Sciatic nerve (tissue), 2 donors: Measurements from ENCODE around the gene AUTS2. TPM values are rescaled to one million over a fixed set of nuclear protein-coding genes. Genes with fewer than 3 reads are reported as not detected.
"Not testable (repeated sequence)": the region's sequence is repeated elsewhere in the genome, so short reads cannot be mapped to it uniquely, and the experiment has no call there.

Experiments used
- ATAC-seq: fragments of 200-7000 bp; cut with Tn5 transposase; one replicate; pipeline ENCODE4 v1.9.1; 2020; ENCODE audit warnings: mild to moderate bottlenecking, moderate library complexity
- DNase-seq: peaks from one replicate; pipeline ENCODE4 v3.0.0-alpha.2; 2020; ENCODE audit warnings: low spot score
- intact Hi-C: fragments of 100-400 bp; cut with DNase I; formaldehyde crosslinking; loops from one replicate; pipeline ENCODE4 v1.14.2; 2022
- total RNA-seq: library from RNA; stranded (reverse); fragmentation: NEBNext Ultra II Directional; extraction: Animal tissue kit (Norgen Biotek cat#: 25700); gene quantifications from one replicate; pipeline ENCODE4 v1.2.1, GENCODE V29; 2021
- donor health status: DM: no; HTN: no; CAD: no.
- donor health status: DM: no; HTN: no; CAD: no.

The AUTS2 gene
- total RNA-seq, 1 donor from 2014 or later: 129 TPM

DNA sequence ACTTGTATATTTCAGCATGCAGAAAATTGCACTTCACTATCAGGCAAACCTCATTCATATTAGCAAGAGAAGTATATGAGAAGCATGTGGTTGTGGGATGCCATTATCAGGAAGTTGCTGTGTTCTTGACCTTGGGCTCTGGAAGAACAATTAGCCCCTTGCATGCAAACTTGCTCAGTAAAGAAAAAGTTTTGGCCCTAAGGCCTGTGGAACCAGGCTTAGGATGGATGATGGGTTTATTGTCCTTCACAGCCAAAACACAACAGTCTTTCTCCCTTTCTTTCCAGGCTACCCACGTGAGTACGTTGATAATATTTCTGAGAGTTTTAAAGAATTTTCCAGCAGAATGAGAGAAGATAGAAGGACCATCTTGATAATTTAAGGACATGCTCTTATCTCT lies 166.4 kb downstream of the AUTS2 start:
- ATAC-seq (no peak), DNase-seq (no peak)
- intact Hi-C loops: no loop called here

DNA sequence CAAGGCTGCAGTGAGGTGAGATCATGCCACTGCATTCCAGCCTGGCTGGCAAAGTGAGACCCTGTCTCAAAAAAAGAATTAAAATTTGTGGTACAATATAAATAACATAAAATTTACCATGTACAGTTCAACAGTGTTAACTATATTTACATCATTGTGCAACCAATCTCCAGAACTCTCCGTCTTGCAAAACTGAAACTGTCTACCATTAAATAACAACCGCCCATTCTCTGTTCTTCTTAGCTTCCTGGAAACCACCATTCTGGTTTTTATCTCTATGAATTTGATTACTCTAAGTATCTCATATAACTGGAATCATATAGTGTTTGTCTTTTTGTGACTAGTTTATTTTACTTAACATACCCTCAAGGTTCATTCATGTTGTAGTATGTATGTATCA lies 167.6 kb downstream of the AUTS2 start:
- no peak for DNase-seq
- no peak for ATAC-seq
- intact Hi-C loops: no loop called here

DNA sequence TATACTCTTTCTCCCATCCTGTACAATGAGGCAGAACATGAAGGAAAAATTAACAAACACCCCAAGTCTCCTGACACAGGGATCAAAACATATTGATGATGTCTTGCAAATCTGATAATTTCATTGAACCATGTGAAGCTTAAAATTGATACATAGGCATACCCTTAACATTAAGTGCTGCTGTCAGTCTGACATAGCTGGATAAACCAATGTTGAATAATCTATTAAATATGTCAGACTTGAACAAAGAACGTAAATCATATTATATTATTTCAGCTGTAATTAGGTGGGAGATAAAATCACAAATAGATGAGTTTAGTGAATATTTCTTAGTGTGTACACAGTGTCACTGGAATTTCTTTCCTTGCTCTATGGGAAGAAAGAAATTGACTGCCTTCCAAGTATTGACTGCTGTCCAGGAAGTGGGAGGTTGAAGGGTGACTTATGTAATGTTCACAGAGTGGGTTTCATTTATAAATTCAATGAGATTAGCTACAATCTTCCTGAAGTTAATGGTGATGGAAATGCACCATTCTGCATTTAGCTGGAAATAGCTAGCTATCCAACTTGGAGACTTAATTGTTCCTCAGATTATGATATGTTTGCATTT lies 170.8 kb downstream of the AUTS2 start:
- ATAC-seq: no peak
- intact Hi-C loops: no loop called here
- no peak for DNase-seq

DNA sequence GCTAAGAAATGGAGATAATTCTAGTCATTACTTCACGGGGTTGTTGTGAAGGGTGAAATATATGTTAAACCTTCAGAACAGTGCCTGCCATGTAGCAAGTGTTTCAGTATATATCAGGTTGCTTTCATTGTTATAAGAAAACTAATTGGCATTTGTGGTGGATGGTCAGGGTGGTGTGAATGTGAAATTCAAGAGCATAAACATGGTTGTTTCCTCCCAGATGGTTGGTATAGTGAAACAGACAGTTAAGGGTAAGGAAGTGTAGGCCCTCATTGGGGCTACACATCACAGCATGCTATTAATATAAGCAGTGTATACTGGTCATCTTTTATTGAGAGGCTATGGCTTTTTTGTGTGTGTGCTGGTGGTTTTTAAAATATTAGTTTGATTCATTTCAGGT lies 171.6 kb downstream of the AUTS2 start:
- DNase-seq: no peak
- intact Hi-C loops: no loop called here
- no peak for ATAC-seq

DNA sequence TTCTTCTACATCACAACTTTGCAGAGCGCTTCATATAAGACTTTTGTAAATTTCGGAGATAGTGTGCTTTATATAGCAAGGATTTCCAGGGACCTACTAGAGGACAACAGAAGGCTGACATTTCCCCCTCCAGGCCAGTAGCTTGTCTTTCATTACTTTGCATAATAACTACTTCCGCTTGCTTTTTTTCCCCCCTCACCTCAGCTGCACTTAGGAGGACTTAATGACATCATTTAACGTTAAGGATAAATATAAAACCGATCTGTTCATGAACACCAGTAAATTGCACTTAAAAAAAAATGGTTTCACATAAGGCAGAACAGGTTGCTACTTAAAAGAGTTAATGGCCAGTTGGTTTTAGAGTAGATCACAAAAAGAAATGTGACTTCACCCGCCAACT lies 172.3 kb downstream of the AUTS2 start:
- intact Hi-C loops: no loop called here
- ATAC-seq (no peak), DNase-seq (no peak)

DNA sequence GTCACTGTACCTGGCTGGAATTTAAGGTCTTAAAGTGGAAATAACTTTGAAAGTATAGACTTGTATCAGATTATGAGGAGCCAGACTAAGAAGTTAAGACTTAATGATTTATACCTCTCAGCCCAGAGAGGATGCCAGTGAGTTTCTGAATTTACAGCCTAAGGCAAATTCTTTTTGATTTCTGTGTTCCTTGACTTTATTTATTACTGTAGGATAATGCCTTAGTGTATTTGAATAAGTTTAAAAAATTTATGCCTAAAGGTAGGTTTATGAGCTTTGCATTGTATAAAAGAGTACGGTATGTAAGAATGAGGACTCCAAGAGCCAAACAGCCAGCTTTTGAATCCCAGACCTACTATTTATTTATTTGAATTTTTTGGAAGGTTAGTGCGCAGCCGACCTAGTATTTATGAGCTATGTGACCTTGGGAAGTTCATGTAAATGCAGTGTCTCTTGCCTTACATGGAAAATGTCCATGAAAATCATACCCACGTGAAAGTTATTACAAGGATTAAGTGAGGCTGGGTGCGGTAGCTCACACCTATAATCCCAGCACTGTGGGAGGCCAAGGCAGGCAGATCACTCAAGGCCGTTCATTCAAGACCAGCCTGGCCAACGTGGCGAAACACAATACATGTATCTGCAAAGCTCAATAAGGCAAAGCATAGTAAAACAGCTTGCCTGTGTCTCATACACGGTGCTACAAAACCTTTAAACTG lies 174.6 kb downstream of the AUTS2 start:
- intact Hi-C loops: no loop called here
- DNase-seq (no peak), ATAC-seq (no peak)

DNA sequence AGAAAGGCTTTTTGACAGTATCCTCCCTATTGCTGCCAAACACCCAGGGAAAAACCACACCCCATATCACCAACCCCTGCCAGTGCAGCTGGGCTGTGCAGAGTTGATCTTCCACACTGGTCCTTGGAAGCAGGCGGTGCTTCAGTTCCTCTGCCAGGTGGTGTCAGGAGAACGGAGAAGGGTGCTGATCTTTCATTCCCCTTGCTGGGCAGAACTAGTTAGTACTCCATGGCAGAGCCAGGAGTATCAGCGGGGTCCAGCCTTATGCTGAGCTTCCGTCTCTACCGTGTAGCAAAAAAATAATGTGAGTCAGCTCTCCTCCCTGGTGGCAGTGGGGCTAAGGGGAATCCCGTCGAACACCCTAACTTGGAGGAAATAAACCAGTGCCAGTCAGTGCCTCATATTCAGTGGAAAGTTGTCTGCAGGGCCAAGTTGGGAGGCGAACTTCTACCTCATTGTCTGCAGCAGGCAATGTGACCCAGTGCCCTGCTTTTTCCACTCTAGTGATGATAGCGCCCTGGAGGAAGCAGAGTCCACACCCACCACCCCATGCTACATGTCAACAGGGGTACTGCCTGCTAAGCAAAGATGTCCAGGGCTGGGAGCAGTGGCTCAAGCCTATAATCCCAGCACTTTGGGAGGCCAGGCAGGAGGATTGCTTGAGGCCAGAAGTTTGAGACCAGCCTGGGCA lies 175.4 kb downstream of the AUTS2 start:
- intact Hi-C loops: no loop called here
- DNase-seq: no peak

DNA sequence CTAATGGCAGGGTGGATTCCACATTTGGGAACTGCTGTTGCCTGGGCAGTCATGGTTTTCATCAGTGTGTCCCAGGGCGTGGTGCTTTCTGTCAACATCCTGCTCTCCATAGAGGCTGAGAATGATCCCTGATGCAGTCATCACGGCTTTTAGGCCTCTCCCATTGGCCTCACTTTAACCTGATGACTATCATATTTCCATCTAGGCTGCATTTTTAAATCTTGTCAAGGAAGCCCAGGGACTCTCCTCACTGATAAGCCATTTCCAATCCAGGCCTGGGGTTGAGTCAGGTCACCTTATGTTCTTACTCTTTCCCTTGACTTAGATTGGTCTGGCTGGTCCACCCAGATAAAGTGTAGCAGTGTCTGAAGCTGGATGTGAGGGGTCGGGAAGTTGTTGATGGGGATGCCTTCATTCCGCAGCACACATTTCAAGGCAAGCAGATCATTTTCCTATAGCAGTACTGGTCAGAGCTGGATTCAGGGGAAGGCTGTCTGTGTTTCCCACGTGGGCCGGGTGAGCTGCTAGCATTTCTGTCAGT lies 177.0 kb downstream of the AUTS2 start:
- intact Hi-C loops: no loop called here
- DNase-seq (no peak), ATAC-seq (peak; percentile 89)

More for the DNA sequence above, 175.4 kb downstream of the AUTS2 start:
- peak; percentile 29 for ATAC-seq

DNA sequence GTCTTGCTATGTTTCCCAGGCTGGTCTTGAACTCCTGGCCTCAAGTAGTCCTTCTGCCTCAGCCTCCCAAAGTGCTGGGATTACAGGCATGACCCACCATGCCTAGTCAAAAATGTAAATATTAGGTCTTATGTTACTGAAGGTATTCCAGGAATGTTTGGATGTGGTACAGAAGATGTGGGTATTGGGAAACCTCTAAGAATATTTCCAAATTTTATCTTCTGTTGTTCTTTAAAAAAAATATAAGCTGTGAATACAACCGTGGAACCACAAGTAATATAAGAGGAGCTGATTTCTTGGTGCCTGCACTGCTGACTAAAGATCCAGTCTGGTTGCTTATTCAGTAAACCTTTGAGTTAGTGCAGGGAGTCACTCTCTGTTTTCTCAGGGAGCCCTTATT lies 178.3 kb downstream of the AUTS2 start:
- ATAC-seq: no peak
- DNase-seq: no peak
- intact Hi-C loops: no loop called here

DNA sequence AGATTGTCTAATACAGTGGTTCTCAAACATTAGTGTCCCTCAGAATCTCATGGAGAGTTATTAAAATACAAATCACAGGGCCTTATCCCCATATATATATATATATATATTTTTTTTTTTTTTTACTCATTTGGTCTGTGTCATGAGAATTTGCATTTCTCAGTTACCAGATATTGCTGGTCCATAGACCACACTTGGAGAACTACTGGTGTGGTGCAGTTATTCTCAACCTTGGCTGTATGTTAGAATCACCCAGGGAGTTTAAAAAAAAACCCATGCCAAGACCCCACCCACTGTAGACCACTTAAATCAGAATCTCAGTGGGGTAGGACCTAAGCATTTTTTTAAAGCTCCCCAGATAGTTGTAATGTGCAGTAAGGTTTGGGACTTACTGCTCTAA lies 179.9 kb downstream of the AUTS2 start:
- ATAC-seq (no peak), DNase-seq (no peak)
- intact Hi-C loops: no loop called here

DNA sequence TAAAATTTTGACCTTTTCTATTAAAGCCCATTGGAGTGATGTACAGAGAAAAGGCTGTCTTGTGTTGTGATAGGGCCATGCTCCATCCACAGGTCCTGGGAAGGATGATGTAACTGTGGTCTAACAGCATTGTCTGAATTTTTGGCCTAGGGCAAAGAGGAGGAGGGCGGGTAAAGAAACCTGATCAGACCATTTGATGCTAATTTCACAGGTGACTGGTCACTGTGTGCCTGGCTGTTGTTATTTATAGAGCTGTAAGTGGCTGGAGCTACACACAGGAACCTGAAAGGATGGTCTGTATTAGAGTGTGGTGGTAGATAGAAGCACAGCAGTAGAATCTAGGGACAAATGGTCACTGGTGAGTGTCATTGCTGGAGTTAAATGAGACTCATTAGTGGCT lies 182.1 kb downstream of the AUTS2 start:
- ATAC-seq: no peak
- intact Hi-C loops: no loop called here
- no peak for DNase-seq

DNA sequence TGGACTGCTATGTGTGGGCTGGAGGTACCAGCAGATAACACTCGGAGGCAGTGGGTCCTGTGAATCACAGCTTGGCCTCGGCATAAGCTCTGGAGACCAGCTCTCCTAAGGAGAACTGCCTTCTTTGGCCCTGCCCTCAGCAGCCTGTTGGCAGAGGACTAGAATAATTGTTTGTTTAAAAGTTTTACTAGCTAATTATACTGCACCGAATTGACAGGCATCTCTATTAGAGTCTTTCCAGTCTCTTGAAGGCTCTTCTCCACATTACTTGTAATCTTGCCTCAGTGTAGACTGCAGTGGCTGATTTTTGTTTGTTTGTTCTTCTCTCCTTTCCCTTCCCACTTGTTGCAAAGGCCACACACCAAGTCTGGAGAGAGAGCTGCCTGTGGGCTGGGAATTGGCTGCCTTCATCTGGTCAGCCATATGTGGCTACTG lies 183.2 kb downstream of the AUTS2 start:
- ATAC-seq (peak; percentile 75), DNase-seq (no peak)
- intact Hi-C loops: no loop called here

DNA sequence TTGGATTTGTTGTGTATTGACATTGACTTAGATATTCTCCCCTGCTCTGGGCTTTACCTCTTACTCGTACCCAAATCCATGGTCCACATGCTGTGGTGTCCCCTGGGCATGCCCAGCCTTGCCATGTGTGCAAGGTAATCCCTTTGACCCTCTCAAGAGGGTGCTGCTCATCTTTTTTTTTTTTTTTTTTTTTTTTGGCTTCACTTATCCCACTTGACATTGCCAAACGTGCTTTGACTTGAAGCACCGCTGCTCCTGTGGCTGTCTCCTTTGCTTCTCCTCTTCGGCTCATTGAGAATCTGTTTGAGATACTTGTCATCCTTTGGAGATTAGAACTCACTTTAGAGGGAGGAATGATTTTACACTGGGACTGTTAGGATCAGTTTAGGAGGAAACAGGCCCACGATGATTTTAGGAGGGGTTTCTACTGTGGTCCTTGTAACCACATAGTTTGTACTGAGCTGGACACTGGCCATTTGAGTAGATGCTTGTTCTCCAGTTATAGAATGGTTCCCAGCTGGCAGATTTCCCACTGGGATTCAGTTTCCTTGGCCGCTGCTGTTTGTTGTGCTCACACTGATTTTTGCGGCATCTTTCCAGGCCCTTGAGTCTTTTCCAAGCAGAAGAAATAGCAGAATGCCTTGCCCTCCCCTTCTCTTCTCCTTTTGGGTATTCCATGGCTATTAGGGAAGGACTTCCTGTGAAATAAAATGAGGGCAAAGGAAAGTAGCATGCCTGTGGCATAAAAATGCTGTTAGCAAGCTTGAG lies 184.8 kb downstream of the AUTS2 start:
- DNase-seq: peak; percentile 75
- intact Hi-C loops: no loop called here
- peak; percentile 73 for ATAC-seq

DNA sequence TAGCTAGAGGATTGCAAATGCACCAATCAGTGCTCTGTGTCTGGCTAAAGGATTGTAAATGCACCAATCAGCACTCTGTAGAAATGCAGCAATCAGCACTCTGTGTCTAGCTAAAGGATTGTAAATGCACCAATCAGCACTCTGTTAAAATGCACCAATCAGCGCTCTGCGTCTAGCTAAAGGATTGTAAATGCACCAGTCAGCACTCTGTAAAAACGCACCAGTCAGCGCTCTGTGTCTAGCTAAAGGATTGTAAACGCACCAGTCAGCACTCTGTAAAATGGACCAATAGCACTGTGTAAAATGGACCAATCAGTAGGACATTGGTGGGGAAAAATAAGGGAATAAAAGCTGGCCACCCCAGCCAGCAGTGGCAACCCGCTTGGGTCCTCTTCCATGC lies 187.9 kb downstream of the AUTS2 start:
- DNase-seq, intact Hi-C loops, ATAC-seq: not testable (repeated sequence)

DNA sequence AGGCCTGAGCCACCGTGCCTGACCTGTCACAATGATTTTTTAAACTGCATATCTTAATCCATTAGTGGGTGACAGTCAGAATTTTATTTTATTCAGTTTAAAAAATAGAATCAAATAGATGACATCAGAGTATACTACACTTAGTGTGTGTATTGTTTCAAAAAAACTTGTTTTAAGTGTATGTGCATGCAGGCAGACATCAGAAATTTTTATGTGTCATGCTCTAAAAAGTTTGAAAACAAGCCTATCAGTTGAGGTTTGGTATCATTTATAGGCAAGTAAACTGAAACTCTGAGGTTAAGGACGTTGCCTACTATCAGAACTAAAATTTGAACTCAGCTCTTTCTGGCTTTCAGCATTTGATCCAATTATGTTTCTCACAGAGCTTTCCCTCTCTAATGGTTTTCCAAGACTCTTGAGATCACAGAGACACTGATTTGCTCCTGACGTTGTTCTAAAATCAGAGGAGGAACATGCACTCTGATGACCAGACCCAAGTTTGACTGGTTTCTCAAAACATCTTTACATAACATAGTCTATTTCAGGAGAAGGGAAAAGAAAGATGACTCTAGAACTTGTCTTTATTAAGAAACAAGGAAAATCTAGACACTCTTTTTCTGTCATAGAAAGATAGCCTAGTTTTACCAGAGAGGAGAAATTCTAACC lies 188.6 kb downstream of the AUTS2 start:
- ATAC-seq (no peak), DNase-seq (no peak)
- intact Hi-C loops: no loop called here

DNA sequence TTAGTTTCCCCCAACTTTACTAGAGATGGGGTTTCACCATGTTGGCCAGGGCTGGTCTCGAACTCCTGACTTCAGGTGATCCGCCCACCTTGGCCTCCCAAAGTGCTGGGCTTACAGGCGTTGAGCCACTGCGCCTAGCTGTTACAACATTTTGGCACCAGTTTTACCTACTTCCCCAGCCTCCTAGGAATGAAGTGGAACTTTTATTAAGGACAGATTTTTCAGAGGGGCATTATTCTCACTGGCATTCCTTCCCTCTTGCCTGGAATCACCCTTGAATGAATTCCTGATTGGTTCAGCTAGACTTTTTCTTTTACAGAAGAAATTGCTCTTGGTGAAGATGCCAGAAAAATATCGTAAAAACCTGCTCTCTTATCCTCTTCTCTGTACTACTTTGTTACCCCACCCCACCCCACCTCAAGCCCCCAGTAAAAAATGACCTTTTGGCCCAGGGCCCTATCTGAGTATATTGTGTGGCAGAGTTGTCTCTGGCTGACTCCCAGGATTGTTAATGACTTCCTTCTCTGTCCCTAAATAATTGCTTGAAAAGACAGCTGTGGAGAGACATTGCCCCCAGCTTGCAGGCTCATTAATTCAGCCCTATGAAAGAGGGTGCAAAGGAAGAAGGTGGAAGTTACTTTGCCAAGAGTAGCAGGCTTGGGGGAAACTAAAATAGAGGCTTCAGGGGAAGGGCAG lies 189.6 kb downstream of the AUTS2 start:
- no peak for ATAC-seq
- intact Hi-C loops: no loop called here

DNA sequence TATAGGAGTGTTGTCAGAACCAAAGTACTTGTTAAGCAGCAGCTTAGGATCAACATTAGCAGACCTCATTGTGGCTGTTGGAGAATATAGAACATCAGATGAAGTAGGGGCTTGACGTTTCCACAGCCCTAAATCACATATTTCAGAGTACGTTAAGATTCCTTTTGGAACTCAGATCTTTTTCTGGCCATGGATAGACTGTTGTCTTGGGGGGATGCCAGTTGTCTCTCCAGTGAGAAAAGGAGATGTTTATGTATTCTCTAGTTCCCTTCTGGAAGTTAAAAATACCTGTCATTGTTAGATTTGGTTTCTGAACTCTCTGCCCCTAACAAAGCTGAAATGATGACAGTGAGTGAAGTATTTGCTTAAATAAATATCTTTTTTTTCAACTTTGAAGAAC lies 191.3 kb downstream of the AUTS2 start:
- intact Hi-C loops: no loop called here
- no peak for DNase-seq
- no peak for ATAC-seq

More for the DNA sequence above, 189.6 kb downstream of the AUTS2 start:
- DNase-seq: no peak

DNA sequence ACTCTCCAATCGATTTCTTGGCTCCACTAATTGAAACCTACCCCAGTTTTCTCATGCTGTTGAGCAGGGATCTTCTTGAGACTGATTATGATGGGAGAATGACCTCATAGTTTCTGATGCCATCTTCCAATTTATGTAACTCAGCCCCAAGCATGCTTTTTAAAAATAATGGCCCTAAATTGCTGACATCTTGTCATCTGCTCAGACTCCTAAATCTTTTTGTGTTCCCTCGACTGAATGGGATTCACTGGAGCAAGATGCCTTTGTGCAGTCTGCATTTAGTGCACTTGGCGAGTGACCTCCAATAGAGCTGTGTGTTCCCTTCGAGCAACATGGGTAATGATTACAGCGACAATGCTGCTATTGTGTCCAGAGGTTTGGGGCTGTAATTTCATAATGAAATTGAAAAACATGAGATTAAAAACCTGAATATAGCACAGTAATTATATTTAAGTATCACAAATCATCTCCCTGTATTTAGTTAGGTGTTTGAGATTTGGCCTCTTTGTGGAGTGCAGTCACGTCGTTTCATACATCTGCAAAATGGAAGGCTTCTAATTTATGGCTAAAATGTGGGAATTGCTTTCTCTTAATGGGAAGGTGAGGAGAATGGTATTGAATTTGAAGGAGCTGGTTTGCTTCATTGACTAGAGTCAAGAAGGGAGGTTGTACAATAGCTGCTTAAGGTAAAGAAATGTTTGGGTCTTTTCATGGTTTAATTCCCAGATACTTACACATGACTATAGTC lies 192.9 kb downstream of the AUTS2 start:
- intact Hi-C loops: no loop called here
- ATAC-seq: no peak
- DNase-seq: no peak
